CD14-positive monocyte (primary cell): ENCODE results near the gene FCSK. TPM values are rescaled to one million over a fixed set of nuclear protein-coding genes. Genes with fewer than 3 reads are reported as not detected.

ENCODE experiments used
- DNase-seq, 3 donors: peaks; one replicate each; pipeline ENCODE4 v3.0.0-alpha.2; 2011 to 2022
- H2AFZ ChIP-seq: 2 replicates; pipeline ENCODE4 v1.6.0; 2012; ENCODE audit warnings: mild to moderate bottlenecking, low read depth, low read length, inconsistent platforms; ENCODE audit not compliant: insufficient read depth, poor library complexity, severe bottlenecking
- H3K27ac ChIP-seq, 2 donors: 1 replicate in 1 of 2; 2 replicates in 1 of 2; pipeline ENCODE4 v1.5.1; 2012 to 2013; ENCODE audit warnings: low read length in 2 of 2, control low read depth in 1 of 2, inconsistent platforms in 1 of 2, low read depth in 1 of 2, mild to moderate bottlenecking in 1 of 2
- H3K27me3 ChIP-seq, 2 donors: one replicate each; pipeline versions ENCODE4 v1.6.0 to v1.6.1; 2011 to 2013; ENCODE audit warnings: low read length in 2 of 2; ENCODE audit not compliant: control insufficient read depth in 2 of 2, insufficient read depth in 2 of 2
- H3K36me3 ChIP-seq, 2 donors: replicated peaks in 1 of 2; 1 replicate in 1 of 2; 2 replicates in 1 of 2; pipeline versions ENCODE4 v1.5.1 to v1.6.1; 2012 to 2013; ENCODE audit warnings: low read length in 2 of 2, control low read depth in 1 of 2, inconsistent platforms in 1 of 2, mild to moderate bottlenecking in 1 of 2; ENCODE audit not compliant: insufficient read depth in 2 of 2, control insufficient read depth in 1 of 2
- H3K4me1 ChIP-seq, 2 donors: 1 replicate in 1 of 2; 2 replicates in 1 of 2; pipeline versions ENCODE4 v1.5.1 to v1.6.1; 2012 to 2013; ENCODE audit warnings: low read length in 2 of 2, control low read depth in 1 of 2, inconsistent platforms in 1 of 2, mild to moderate bottlenecking in 1 of 2, moderate library complexity in 1 of 2; ENCODE audit not compliant: insufficient read depth in 2 of 2, control insufficient read depth in 1 of 2
- H3K4me2 ChIP-seq: replicated peaks from 2 replicates; pipeline ENCODE3; 2012; ENCODE audit warnings: low read length, moderate library complexity, mild to moderate bottlenecking; ENCODE audit not compliant: poor library complexity, severe bottlenecking; ENCODE audit errors: extremely low read depth
- H3K4me3 ChIP-seq, 3 experiments: fragments of 200-600 bp in 1 of 3; sonication (generic) in 1 of 3; replicated peaks in 1 of 3; 1 replicate in 2 of 3; 2 replicates in 1 of 3; pipeline ENCODE4 v1.5.1; 2011 to 2013; ENCODE audit warnings: low read length in 3 of 3, mild to moderate bottlenecking in 3 of 3, control low read depth in 2 of 3, low read depth in 2 of 3, inconsistent platforms in 1 of 3, moderate library complexity in 1 of 3
- H3K79me2 ChIP-seq: 2 replicates; pipeline ENCODE4 v1.6.0; 2012; ENCODE audit warnings: mild to moderate bottlenecking, control low read depth, inconsistent platforms, low read length, moderate library complexity; ENCODE audit not compliant: insufficient read depth
- H3K9ac ChIP-seq: 2 replicates; pipeline ENCODE4 v1.6.0; 2017; ENCODE audit warnings: low read length, mild to moderate bottlenecking; ENCODE audit not compliant: insufficient read depth, poor library complexity, severe bottlenecking
- H3K9me3 ChIP-seq, 2 donors: replicated peaks in 1 of 2; 1 replicate in 1 of 2; 2 replicates in 1 of 2; pipeline versions ENCODE4 v1.5.1 to v1.6.1; 2012 to 2013; ENCODE audit warnings: low read length in 2 of 2, control low read depth in 1 of 2; ENCODE audit not compliant: control insufficient read depth in 1 of 2, insufficient read depth in 1 of 2
- H4K20me1 ChIP-seq: 2 replicates; pipeline ENCODE4 v1.6.0; 2012; ENCODE audit warnings: mild to moderate bottlenecking, low read length, control low read depth, moderate library complexity; ENCODE audit not compliant: insufficient read depth
- H3K27ac Mint-ChIP-seq, 7 donors: one replicate each; pipeline ENCODE4 v1.8.0; 2020; ENCODE audit warnings: mild to moderate bottlenecking in 7 of 7, mixed read lengths in 7 of 7, moderate library complexity in 6 of 7, inconsistent platforms in 2 of 7
- H3K27me3 Mint-ChIP-seq, 3 donors: one replicate each; pipeline ENCODE4 v1.8.0; 2021 to 2022; ENCODE audit warnings: low read depth in 3 of 3, mild to moderate bottlenecking in 3 of 3, mixed read lengths in 3 of 3, moderate library complexity in 3 of 3, inconsistent platforms in 1 of 3
- H3K36me3 Mint-ChIP-seq, 2 donors: one replicate each; pipeline ENCODE4 v1.8.0; 2020; ENCODE audit warnings: mixed read lengths in 2 of 2, inconsistent platforms in 1 of 2, mild to moderate bottlenecking in 1 of 2
- H3K4me1 Mint-ChIP-seq: one replicate; pipeline ENCODE4 v1.8.0; 2020; ENCODE audit warnings: mild to moderate bottlenecking, mixed read lengths
- H3K4me3 Mint-ChIP-seq, 2 donors: one replicate each; pipeline ENCODE4 v1.8.0; 2020; ENCODE audit warnings: mild to moderate bottlenecking in 2 of 2, mixed read lengths in 2 of 2, moderate library complexity in 1 of 2
- H3K9me3 Mint-ChIP-seq, 7 donors: one replicate each; pipeline ENCODE4 v1.8.0; 2020 to 2022; ENCODE audit warnings: mixed read lengths in 7 of 7, mild to moderate bottlenecking in 6 of 7, moderate library complexity in 6 of 7, inconsistent platforms in 2 of 7
- WGBS: methylation state at CpG from one replicate; pipeline ENCODE4 v1.1.5; 2013; ENCODE audit warnings: missing lambda C conversion rate; ENCODE audit not compliant: insufficient coverage; 5-methylcytosine and 5-hydroxymethylcytosine counted together
- intact Hi-C, 2 donors: fragments of 100-400 bp; cut with micrococcal nuclease; formaldehyde crosslinking; loops; one replicate each; pipeline versions ENCODE4 v1.15.0 to v1.15.1; 2023
- polyA plus RNA-seq, 3 donors: library from polyadenylated mRNA; depleted of rRNA in 1 of 3; unstranded in 2 of 3; stranded (reverse) in 1 of 3; fragments of 300-500 nt in 2 of 3; fragments of >200 nt in 1 of 3; fragmentation: Illumina TruSeq in 2 of 3; gene quantifications; 1 replicate in 2 of 3; 2 replicates in 1 of 3; pipeline ENCODE4 v1.2.3, GENCODE V29; 2012 to 2021
- TF ChIP-seq, protein P1 (sequence below): fragments of 200-600 bp; IDR thresholded peaks from one replicate; pipeline ENCODE4 v1.8.0; 2022; ENCODE audit warnings: antibody characterized with exemption, mild to moderate bottlenecking

FCSK gene
- polyA plus RNA-seq, 3 donors, result 4.2 to 19.0 (median 6.4) TPM

DNA sequence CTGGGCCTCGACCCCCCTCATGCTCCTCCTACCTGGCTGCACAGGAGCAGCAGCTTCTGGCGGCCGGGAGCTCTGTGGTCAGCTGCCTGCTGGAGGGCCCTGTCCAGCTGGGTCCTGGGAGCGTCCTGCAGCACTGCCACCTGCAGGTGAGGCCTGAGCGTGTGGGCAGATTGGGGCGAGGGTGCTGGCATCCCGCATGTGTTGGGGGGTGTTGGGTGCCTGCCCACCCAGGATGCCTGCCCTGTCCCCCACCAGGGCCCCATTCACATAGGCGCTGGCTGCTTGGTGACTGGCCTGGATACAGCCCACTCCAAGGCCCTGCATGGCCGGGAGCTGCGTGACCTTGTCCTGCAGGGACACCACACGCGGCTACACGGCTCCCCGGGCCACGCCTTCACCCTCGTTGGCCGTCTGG lies 16.5 kb downstream of the FCSK start:
- Histone ChIP-seq H3K4me1 (peaks cover 13 to 14% of the 10 kb centered on the region in 2 donors), H3K4me3 (no peak overlapping the region), H3K4me2 (no peak overlapping the region), H4K20me1 (no peaks in the 10 kb centered on the region), H3K9me3 (no peaks in the 10 kb centered on the region), H3K27ac (peak overlapping the region in 1 of 2 donors; percentile 36), H3K9ac (peak overlapping the region; percentile 18), H2AFZ (no peak overlapping the region), H3K79me2 (no peaks in the 10 kb centered on the region), H3K27me3 (no peaks in the 10 kb centered on the region), H3K36me3 (peaks cover 21 to 24% of the 10 kb centered on the region in 2 donors)
- Mint-ChIP-seq H3K4me3 (no peak overlapping the region), H3K9me3 (no peaks in the 10 kb centered on the region), H3K27ac (no peak overlapping the region), H3K36me3 (peaks cover 22 to 46% of the 10 kb centered on the region in 2 donors), H3K4me1 (peaks cover 13% of the 10 kb centered on the region), H3K27me3 (no peaks in the 10 kb centered on the region)
- TF ChIP-seq, protein P1, sequence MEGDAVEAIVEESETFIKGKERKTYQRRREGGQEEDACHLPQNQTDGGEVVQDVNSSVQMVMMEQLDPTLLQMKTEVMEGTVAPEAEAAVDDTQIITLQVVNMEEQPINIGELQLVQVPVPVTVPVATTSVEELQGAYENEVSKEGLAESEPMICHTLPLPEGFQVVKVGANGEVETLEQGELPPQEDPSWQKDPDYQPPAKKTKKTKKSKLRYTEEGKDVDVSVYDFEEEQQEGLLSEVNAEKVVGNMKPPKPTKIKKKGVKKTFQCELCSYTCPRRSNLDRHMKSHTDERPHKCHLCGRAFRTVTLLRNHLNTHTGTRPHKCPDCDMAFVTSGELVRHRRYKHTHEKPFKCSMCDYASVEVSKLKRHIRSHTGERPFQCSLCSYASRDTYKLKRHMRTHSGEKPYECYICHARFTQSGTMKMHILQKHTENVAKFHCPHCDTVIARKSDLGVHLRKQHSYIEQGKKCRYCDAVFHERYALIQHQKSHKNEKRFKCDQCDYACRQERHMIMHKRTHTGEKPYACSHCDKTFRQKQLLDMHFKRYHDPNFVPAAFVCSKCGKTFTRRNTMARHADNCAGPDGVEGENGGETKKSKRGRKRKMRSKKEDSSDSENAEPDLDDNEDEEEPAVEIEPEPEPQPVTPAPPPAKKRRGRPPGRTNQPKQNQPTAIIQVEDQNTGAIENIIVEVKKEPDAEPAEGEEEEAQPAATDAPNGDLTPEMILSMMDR, result peak; percentile 54
- WGBS, result 82% methylated on average over 15 of the region's 17 CpGs
- peak in 2 of 3 donors; percentile 5 to 32 for DNase-seq
- intact Hi-C loops, result loop anchor here in 1 of 2 donors (2.0 kb wide), 1 partner anchor 76 kb away; no protein-coding TSS in a partner anchor

DNA sequence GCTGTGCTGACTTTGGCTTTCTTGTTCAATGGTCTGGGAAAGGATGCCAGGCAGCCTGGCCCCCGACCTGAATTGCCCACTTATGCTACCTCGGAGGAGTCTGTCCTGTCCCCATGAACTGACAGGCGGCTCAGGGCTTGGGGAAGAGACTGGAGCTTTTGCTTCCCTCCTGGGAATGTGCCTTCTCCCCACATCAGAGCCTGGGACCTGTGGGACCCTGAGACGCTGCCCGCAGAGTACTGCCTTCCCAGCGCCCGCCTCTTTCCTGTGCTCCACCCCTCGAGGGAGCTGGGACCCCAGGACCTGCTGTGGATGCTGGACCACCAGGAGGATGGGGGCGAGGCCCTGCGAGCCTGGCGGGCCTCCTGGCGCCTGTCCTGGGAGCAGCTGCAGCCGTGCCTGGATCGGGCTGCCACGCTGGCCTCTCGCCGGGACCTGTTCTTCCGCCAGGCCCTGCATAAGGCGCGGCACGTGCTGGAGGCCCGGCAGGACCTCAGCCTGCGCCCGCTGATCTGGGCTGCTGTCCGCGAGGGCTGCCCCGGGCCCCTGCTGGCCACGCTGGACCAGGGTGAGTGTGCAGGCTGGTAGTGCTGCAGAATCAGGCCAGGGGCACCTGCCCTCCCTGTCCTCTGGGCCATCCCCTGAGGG lies 18.5 kb downstream of the FCSK start:
- DNase-seq, result no peak
- Histone ChIP-seq H3K4me2 (no peak overlapping the region), H3K4me1 (peaks cover 13 to 14% of the 10 kb centered on the region in 2 donors), H4K20me1 (no peaks in the 10 kb centered on the region), H3K27me3 (no peaks in the 10 kb centered on the region), H3K27ac (no peak overlapping the region), H3K79me2 (no peaks in the 10 kb centered on the region), H3K36me3 (peaks cover 16 to 39% of the 10 kb centered on the region in 2 donors), H3K4me3 (no peak overlapping the region), H3K9ac (no peak overlapping the region), H2AFZ (no peak overlapping the region), H3K9me3 (no peaks in the 10 kb centered on the region)
- Mint-ChIP-seq H3K27ac (no peak overlapping the region), H3K36me3 (peaks cover 19 to 46% of the 10 kb centered on the region in 2 donors), H3K4me3 (no peak overlapping the region), H3K4me1 (peaks cover 18% of the 10 kb centered on the region), H3K27me3 (no peaks in the 10 kb centered on the region), H3K9me3 (no peaks in the 10 kb centered on the region)
- TF ChIP-seq, protein P1, result no peak
- intact Hi-C loops, result no loop called here
- 96% methylated on average over 28 of the region's 28 CpGs for WGBS
